Body of pancreas (tissue), 4 donors: ENCODE data around the gene C1QTNF3.

Source experiments
- CTCF ChIP-seq, 7 experiments: fragments of 450-650 bp in 4 of 7; fragments of 200-600 bp in 3 of 7; sonication (generic) in 3 of 7; IDR thresholded peaks; one replicate each; pipeline ENCODE4 v1.5.1; 2016 to 2019; ENCODE audit warnings: antibody characterized with exemption in 7 of 7
- POLR2A ChIP-seq, 3 donors: fragments of 450-650 bp; IDR thresholded peaks; one replicate each; pipeline ENCODE4 v1.6.1; 2016; ENCODE audit warnings: antibody characterized with exemption in 3 of 3, mild to moderate bottlenecking in 2 of 3

DNA sequence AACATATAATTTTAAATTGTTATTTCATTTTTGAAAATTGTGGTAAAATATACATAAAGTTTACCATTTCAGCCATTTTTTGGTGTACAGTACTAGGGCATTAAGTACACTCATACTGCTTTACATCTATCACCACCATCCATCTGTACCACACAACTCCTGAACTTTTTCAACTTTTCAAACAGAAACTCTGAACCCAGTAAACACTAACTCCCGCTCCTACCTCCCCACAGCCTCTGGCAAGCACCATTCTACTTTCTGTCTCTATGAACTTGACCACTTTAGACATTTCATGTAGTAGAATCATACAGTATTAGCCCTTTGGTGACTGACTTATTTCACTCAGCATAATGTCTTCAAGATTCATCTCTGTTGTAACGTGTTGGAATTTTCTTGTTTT is 50.1 kb downstream of the C1QTNF3 start:
- TF ChIP-seq CTCF (IDR thresholded peaks at IDR 0.05), result no peak
- TF ChIP-seq POLR2A (IDR thresholded peaks at IDR 0.05), result no peak
